ENCODE results near the gene COL8A2.

- TF ChIP-seq SUZ12 (IDR thresholded peaks at IDR 0.05; ENCODE audit: extremely low read depth, insufficient read depth, insufficient read length) (no peak), YY1 (IDR thresholded peaks at IDR 0.05; ENCODE audit: insufficient read depth, insufficient read length) (no peak)
Observed at GRCh38 chr1:36174713-36175112, 49.7 kb upstream of the COL8A2 start.

All from NT2/D1 (cell line).